ENCODE measurements around the gene MTA3.
"Not testable (repeated sequence)": the region's sequence is repeated elsewhere in the genome, so short reads cannot be mapped to it uniquely, and the experiment has no call there.

The MTA3 gene

DNA sequence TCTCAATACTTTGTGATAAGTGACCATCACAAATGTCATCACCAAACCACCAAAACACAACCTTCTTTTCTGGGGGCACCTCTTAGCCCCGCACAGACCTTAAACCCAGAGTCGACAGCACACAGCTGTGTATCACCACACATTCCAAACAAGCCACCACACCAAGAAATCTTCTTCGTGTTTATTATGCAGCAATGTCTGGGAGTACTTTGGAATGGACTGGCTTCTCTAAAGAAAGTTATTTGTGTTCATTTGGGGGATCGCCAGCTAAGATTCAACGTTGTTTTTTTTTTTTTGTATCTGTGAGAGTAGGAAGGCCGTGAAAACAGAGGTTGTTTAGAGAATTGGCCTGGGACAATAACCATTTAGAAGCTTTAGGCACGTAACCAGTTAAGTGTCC lies 1.1 kb upstream of the MTA3 start:
- peak; percentile 58 for DNase-seq (ENCODE audit: low spot score)

DNA sequence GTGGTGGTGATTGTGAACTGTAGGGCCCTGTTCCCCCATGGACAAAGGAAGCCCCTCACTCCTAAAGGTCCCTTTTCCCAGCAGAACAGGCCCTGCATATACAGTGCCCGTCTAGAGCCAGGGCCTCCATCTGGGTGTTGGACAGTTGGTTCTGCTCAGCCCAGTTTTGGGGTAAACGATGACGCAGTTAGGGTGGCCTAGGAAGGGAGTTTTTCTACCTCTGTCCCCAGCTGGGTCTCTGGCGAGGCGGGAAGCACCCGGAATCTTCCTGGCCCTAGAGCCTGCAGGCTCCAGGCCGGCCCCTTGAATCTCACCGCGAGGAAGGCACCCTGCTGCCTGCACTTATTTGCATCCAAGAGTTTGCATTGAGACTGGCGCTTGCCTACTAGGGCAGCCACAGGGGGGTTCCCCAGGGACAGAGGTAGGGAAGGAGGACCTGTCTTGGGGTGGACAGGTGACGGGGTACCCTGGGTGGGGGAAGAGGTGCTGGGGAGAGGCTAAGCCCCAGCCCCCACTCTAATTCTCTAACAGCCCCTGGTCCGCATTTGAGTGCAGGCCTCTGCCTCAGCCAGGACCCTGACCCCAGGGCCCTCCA lies 529 bp upstream of the MTA3 start:
- peak; percentile 25 for DNase-seq (ENCODE audit: low spot score)

DNA sequence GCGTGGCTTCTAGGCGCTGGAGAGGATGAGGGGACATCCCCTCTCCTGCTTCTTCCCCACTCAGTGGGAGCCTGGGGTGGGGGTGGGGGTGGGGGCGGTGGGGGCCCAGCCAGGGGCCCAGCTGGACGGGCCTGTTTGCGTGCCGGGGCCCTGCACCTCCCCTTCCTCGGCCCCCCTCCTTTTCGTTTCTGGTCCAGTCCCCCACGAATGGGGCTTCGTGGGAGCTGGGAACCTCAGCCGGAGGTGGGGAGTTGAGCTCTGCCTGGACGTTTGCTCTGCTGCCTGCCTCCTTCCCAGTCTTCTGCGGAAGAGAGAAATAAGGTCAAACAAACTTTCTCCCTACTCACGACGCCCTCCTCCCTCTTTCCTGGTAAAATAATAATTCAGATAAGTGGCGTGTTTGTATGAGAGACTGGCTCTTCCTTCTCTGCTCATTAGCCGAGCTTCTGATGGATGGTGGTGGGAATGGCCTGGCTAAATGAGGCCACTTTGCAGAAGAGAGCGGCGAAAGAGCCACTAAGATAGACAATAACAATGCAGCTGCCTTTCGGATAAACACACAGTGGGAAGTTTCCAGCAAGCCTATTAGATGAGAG lies 782 bp downstream of the MTA3 start:
- peak; percentile 71 for DNase-seq (ENCODE audit: low spot score)

DNA sequence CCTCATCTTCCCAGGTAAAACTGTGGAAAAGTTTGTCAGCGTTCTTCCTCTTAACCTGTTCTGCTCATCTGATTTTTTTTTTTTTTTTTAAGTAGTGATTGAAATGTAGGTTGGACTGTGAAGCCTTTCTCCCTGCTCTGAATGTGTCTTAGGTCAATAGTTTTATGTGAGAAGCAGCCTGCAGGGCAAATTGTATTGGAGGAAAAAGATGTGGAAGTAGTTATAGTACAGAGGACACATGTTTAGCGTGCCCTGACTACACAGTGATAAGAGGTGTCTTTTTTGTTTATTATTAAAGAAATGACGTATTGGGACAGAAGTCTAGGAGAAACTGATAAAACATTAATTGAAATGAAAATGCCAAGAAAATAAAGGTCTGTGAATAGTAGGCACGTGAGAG lies 1.5 kb downstream of the MTA3 start:
- no peak for DNase-seq (ENCODE audit: low spot score)

DNA sequence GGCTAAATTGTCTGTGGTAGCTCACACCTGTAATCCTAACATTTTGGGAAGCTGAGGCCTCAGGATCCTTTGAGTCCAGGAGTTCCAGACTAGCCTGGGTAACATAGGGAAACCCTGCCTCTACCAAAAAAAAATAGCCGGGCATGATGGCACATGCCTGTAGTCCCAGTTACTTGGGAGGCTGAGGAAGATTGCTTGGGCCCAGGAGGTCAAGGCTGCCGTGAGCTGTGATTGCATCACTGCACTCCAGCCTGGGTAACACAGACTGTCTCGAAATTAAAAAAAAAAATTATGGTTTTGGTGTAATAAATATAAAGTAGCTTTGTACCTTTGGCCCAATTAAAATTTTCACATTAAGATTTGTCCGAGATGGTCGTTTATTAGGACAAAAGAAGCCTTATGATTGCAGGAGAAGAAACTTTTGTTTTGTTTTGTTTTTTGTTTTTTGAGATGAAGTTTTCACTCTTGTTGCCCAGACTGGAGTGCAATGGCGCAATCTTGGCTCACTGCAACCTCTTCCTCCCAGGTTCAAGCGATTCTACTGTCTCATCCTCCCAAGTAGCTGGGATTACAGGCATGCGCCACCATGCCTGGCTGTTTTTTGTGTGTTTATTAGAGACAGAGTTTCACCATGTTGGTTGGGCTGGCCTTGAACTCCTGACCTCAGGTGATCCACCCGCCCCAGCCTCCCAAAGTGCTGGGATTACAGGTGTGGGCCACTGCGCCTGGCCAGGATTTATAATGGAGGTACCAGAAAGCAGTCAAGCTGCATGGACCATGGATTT lies 4.1 kb downstream of the MTA3 start:
- no peak for DNase-seq (ENCODE audit: low spot score)

DNA sequence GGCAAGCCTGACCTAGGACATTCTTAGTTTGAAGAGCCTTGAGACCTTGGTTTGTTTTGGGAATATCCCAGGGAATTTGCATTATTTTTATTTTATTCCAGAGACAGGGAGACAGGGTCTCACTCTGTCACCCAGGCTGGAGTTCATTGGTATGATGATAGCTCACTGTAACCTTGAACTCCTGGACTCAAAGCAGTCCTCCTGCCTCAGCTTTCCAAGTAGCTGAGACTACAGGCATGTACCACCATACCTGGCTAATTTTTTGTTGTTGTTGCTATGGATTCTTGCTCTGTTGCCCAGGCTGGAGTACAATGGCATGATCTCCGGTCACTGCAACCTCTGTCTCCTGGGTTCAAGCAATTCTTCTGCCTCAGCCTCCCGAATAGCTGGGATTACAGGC lies 4.8 kb downstream of the MTA3 start:
- no peak for DNase-seq (ENCODE audit: low spot score)

DNA sequence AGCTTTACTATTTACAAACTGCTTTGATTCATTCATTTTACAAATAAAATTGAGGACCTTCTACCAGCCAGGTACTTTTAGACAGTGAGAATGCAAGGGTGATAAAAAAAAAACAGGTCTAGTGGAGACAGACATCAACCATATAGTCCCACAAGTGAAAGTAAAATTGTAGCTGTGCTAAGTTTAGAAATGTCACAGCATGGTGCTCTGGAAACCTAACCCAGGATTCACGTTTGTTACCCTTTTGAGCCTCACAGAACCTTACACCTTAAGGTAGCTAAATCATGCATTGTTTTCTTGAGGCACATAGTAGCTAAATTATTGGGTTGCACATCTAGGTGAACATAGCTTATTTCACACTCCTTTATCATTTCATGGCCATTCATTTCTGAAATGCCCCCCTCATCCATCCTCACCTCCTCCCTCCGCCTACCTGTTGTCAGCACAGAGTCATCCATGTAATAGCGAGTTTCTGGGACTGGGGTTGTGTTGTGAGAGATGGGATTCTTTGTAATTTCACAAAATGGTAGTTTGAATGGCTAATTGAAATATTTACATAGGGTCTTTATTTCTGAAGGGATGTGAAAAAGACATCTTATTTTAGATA lies 7.1 kb downstream of the MTA3 start:
- DNase-seq (ENCODE audit: low spot score) = no peak

DNA sequence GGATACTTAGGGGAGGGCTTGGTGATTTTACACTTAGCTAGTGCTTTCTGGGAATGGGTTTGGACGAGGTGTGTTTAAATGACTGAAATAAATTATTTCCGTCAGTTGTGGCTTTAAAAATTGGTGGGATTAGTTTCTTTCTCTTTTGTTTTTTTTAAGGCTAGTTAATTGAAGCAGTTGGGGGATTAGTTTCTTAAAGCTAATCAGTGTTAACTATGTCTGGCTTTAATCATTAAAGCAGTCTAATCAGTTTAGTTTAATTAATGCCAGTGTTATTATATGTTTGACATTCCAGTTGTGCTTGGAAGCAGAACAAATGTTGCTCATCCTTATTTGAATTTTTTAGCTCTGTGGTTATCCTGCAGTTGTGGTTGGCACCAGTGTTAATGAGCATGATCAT lies 10.2 kb downstream of the MTA3 start:
- DNase-seq (ENCODE audit: low spot score) = no peak

DNA sequence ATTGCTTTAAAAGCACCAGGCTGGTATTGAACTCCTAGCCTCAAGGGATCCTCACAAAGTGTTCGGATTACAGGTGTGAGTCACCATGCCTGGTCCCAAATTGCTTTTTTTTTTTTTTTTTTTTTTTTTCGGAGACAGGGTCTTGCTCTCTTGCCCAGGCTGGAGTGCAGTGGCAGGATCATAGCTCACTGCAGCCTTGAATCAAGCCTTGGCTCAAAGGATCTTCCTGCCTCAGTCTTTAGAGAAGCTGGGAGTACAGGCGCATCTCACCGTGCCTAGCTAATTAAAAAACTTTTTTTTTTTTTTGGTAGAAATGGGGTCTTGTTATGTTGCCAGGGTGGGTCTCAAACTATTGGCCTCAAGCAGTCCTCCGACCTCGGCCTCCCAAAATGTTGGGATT lies 12.8 kb downstream of the MTA3 start:
- DNase-seq (ENCODE audit: low spot score) = no peak

DNA sequence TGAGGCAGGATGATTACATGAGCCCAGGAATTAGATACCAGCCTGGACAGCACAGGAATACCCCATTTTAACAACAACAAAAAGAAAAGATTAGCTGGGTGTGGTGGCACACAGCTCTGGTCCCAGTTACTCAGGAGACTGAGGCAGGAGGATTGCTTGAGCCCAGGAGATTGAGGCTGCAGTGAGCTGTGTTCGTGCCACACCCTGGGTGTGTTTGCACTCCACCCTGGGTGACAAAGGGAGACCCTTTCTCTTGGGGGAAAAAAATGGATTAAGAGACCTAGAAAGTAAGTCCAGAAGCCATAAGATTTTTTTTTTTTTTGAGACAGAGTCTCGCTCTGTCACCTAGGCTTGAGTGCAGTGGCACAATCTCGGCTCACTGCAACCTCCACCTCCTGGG lies 16.2 kb downstream of the MTA3 start:
- DNase-seq (ENCODE audit: low spot score) = not testable (repeated sequence)

DNA sequence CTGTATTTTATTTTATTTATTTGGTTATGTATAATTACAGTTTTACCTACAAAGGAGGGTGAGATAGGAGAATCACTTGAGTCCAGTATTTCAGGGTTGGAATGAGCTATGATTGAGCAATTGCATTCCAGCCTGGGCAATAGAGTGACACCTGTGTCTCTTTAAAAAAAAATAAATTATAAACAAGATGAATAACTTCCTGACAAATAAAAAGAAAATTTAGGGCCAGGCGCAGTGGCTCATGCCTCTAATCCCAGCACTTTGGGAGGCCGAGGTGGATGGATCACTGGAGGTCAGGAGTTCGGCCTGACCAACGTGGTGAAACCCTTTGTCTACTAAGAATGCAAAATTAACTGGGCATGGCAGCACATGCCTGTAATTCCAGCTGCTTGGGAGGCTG lies 17.3 kb downstream of the MTA3 start:
- no peak for DNase-seq (ENCODE audit: low spot score)

DNA sequence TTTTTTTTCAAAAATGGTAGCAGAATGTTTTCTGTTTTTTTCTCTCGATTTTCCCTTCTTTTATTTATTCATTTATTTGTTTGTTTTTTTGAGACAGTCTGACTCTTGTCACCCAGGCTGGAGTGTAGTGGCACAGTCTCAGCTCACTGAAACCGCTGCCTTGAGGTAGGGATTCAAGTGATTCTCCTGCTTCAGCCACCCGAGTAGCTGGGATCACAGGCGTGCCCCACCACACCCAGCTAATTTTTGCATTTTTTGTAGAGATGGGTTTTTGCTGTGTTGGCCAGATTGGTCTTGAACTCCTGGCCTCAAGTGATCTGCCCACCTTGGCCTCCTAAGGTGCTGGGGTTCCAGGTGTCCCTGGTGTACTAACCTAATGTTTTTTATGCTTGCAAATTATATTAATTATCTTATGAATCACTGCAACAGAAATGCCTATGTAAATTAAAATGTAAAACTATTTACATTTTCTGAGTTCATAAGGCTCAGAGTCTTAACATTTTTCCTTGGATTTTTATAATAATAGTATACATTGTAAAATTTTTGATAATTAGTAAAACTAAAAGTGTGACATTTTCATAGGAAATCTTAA lies 19.2 kb downstream of the MTA3 start:
- DNase-seq (ENCODE audit: low spot score) = no peak

DNA sequence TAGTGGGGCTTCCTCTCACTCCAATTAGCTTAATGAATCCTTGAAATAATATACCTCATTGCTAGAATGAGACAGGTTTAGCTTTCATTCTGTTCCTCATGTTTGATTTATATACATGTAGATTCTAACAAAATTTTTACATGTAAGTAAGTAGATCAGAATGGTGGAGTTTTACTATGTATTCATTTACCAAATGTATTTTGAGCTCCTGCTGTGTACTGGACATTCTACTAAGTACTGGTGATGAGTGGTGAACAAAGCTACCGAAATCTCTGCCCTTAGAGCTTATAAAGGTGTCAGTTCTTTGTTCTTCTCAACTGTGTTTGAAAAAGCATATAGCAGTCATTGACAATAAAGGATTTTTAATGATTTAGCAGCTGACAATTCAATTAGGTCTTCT lies 19.7 kb downstream of the MTA3 start:
- DNase-seq (ENCODE audit: low spot score) = no peak

DNA sequence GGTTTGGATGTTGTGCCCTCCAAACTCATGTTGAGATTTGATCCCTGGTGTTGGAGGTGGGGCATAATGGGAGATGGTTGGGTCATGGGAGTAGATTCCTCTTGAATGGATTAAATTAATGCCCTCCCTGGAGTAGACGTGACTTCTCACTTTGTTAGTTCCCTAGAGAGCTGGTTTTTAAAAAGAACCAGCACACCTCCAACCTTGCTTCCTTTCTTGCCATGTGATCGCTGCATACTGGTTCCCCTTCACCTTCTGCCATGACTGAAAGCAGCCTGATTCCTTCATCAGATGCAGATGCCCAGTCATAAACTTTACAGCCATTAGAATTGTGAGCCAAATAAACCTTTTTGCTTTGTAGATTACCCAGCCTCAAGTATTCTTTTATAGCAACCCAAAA lies 21.7 kb downstream of the MTA3 start:
- no peak for DNase-seq (ENCODE audit: low spot score)

DNA sequence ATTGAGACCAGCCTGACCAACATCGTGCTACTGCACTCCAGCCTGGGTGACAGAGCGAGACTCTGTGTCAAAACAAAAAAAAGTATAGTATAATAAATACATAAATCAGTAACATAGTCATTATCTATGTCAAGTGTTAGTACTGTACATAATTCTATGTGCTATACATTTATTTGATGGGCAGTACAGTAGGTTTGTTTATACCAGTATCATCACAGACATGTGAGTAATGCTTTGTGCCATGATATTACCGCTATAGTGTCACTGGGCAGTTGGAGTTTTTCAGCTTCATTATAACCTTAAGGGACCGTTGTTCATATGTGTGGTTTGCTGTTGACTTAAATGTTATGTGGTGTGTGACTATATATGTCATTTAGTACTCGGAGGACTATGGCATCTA lies 24.9 kb downstream of the MTA3 start:
- no peak for DNase-seq (ENCODE audit: low spot score)

DNA sequence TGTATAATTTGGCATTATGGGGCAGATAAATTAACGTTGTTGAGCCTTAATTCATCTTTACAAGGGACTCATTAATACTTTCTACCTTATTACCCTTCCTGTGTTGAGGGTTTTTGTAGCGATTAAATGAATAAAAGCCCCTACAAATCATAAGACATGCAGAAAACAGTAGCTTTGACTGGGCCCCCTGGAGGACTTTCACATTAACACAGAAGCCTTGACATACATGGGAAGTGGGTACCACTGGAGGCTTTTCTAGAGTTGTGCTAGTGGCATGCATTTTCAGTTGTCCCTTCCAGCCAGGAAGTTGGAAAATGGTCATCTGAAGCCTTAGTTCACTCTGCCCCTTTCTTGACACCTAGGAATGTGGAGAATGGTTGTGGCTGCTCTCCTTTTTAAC lies 30.2 kb downstream of the MTA3 start:
- DNase-seq (ENCODE audit: low spot score) = no peak

DNA sequence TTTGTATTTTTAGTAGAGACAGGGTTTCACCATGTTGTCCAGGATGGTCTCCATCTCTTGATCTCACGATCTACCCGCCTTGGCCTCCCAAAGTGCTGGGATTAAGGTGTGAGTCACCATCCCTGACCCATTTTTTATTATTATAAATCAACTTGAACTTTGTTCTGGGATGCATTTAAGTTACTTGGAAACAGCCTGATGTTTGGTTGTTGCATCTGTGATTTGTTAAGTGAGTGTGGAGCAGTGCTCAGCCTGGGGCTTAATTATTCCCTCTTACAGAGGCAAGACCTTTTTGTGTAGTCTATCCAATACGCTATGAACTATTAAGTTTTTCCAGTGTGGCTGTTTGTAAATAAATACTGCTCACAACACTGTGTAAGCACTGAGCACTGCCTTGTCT lies 32.6 kb downstream of the MTA3 start:
- DNase-seq (ENCODE audit: low spot score) = no peak

DNA sequence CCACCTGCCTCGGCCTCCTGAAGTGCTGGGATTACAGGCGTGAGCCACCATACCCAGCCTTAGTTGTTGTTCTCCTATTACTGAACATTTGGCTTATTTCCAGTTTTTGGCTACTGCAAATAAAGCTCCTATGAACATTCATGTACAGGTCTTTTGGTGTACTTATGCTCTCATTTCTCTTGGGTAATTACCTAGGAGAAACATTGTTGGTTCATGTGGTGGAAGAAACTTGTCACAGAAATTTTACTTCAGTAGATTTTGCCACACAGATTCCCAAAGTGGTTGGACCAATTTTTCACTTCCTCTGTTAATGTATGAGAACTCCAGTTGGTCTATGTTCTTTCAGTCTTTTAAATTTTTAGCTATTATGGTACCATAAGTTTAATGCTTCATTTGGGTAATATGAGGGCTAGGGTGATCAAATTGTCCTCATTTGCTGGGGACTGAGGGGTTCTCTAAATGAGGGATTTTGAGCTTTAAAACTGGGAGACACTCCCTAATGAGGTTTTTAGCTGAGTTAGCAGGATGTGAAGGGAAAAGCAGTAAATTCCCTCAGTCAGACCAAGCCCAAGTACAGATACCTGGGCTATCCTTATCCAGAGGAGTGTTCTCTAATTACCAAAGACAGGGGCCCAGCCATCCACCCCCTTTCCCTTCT lies 33.9 kb downstream of the MTA3 start:
- no peak for DNase-seq (ENCODE audit: low spot score)

DNA sequence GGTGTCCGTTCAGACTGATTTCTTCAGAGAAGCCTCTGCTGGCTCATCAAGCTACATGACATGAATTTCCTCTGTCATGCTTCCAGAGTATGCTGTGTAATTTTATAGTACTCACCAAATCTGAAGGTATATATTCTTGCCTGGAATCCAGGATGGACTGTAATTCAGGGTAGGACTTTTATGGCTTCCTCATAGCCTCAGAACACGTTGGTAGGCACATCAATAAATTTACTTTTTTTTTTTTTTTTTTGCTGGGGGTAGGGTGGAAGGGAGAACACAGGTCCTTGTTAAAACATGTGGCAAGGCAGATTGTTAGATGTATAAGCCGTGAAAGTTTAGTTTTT lies 34.4 kb downstream of the MTA3 start:
- DNase-seq (ENCODE audit: low spot score) = no peak

DNA sequence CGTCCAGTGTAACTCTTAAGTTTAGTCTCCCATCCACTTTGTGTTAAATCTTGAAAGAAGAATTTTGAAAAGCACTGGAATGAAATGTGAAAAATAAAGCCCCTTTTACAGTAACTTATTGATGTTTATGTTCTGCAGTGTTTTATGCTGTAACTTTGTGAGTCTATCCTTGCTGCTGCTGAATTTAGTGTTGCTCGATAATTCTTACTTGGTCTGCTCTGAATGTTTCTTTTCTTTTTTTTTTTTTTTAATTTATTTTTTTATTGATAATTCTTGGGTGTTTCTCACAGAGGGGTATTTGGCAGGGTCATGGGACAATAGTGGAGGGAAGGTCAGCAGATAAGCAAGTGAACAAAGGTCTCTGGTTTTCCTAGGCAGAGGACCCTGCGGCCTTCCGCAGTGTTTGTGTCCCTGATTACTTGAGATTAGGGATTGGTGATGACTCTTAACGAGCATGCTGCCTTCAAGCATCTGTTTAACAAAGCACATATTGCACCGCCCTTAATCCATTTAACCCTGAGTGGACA lies 36.0 kb downstream of the MTA3 start:
- not testable (repeated sequence) for DNase-seq (ENCODE audit: low spot score)

DNA sequence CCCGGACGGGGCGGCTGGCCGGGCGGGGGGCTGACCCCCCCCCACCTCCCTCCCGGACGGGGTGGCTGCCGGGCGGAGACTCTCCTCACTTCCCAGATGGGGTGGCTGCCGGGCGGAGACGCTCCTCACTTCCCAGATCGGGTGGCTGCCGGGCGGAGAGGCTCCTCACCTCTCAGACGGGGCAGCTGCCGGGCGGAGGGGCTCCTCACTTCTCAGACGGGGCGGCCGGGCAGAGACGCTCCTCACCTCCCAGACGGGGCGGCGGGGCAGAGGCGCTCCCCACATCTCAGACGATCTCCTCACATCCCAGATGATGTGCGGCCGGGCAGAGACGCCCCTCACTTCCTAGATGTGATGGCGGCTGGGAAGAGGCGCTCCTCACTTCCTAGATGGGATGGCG lies 37.7 kb downstream of the MTA3 start:
- DNase-seq (ENCODE audit: low spot score) = not testable (repeated sequence)

DNA sequence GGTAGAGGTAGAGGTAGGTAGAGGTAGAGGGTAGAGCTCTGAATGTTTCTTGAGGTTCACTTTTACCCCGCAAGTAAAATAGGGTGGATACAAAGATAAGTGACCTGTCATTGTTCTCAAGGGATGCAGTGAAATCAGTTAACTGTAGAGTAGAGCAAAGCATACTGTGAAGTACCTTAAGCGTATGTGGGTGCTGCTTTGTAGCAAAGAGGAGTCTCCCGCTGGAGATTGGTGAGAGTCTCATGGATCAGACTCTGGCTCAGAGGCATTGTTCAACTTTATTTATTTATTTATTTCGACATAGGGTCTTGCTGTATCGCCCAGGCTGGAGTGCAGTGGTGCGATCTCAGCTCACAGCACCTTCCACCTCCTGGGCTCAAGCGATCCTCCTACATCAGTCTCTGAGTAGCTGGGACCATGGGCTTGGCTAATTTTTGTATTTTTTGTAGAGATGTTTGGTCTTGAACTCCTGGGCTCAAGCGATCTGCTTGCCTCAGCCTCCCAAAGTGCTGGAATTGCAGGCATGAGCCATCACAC lies 38.7 kb downstream of the MTA3 start:
- no peak for DNase-seq (ENCODE audit: low spot score)
